Activated T-cell treated with anti-CD3 and anti-CD28 coated beads for 4 hours (primary cell): ENCODE results near the gene GMFB.

Source experiments
- DNase-seq: peaks from one replicate; pipeline ENCODE4 v3.0.0-alpha.2; 2020

GMFB gene

DNA sequence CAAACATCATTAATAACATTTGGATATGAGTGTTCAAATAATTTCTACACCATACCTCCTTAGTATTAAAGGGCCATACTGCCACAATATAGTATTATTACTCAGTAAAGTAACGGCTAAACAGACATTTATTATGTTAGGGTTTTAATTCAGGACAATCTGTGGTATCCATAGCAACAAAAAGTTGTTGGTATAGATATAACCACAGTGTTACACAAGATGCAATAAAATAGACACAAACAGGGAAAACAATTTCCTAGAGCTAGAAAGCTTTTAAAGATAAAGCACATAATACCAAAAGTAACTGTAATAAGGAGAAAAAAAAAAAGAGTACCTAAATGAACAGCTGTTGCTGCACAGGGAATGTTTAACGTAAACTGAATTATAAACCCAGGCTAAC lies 63.7 kb downstream of the GMFB start:
- no peak for DNase-seq
